ENCODE results near the gene KCNA1. TPM values are rescaled to one million over a fixed set of nuclear protein-coding genes. Genes with fewer than 3 reads are reported as not detected.

Gene KCNA1
- total and polyA plus RNA-seq, 8 donors, result 0.15 to 5.4 (median 1.9) TPM; not detected in 4

- no peaks in the 10 kb centered on the region for H3K36me3 ChIP-seq
- H3K4me3 ChIP-seq, result no peak overlapping the region
- TF ChIP-seq CTCF (IDR thresholded peaks at IDR 0.05) (no peak), EP300 (IDR thresholded peaks at IDR 0.05) (no peak), POLR2A (IDR thresholded peaks at IDR 0.05) (no peak)
- intact Hi-C loops (cut with DNase I; ENCODE audit: low total_unique reads), result no loop called here
- H3K9me3 ChIP-seq, result no peaks in the 10 kb centered on the region
- WGBS, 5 donors, result 69 to 77% (median 73%) methylated on average over 3 of the region's 3 CpGs
- H3K27ac ChIP-seq, result no peak overlapping the region
- H3K4me1 ChIP-seq, result no peaks in the 10 kb centered on the region
- no peak for DNase-seq
- peaks cover 0 to 70% (median 17%) of the 10 kb centered on the region in 3 donors for H3K27me3 ChIP-seq
Measured at GRCh38 chr12:4961311-4961710, 51.6 kb downstream of the KCNA1 start.

GRCh38 chr12:4962539-4963486 lies 53.1 kb downstream of the KCNA1 start:
- H3K4me1 ChIP-seq, result no peaks in the 10 kb centered on the region
- H3K27ac ChIP-seq, result no peak overlapping the region
- no peak overlapping the region for H3K4me3 ChIP-seq
- WGBS, 5 donors, result 32 to 54% (median 41%) methylated on average over 16 to 17 of the region's 17 CpGs
- no peak for TF ChIP-seq POLR2AphosphoS5 (IDR thresholded peaks at IDR 0.05)
- TF ChIP-seq CTCF (IDR thresholded peaks at IDR 0.05), result no peak
- no peak for TF ChIP-seq POLR2A (IDR thresholded peaks at IDR 0.05)
- TF ChIP-seq EP300 (IDR thresholded peaks at IDR 0.05), result no peak
- no peak for DNase-seq
- intact Hi-C loops (cut with DNase I; ENCODE audit: low total_unique reads), result no loop called here
- H3K36me3 ChIP-seq, result no peaks in the 10 kb centered on the region
- H3K27me3 ChIP-seq, result peaks cover 0 to 65% (median 17%) of the 10 kb centered on the region in 3 donors
- no peaks in the 10 kb centered on the region for H3K9me3 ChIP-seq

Other genes with a start within 250 kb of the KCNA1 start
- 10 to 100 TPM in 1 of 5 donors, 1 to 10 TPM in 2, under 1 TPM in 1, not detected in 1; 0.87 to 19.7 (median 1.2) TPM for gene GALNT8, start 189.5 kb upstream of the KCNA1 start, total RNA-seq
- under 1 TPM in 2 of 3 donors, not detected in 1; 0.28 to 0.31 TPM for gene GALNT8, start 189.5 kb upstream of the KCNA1 start, polyA plus RNA-seq
- gene KCNA5, start 134.0 kb downstream of the KCNA1 start, total RNA-seq, result 1 to 10 TPM in 3 of 5 donors, under 1 TPM in 1, not detected in 1; 0.58 to 6.5 (median 4.0) TPM
- gene KCNA5, start 134.0 kb downstream of the KCNA1 start, polyA plus RNA-seq, result 1 to 10 TPM in 1 of 3 donors, not detected in 2; 3.5 TPM